NCI-H748 (cell line): ENCODE data around the gene SLC25A17.
A peak's percentile ranks its signal among the peaks of the same experiment; 100 is the strongest.
"Not testable (repeated sequence)": the region's sequence is repeated elsewhere in the genome, so short reads cannot be mapped to it uniquely, and the experiment has no call there.

Experiments
- DNase-seq: peaks from one replicate; lab custom pipeline; 2025; ENCODE audit not compliant: unreplicated experiment; lab: John Stamatoyannopoulos, UW

SLC25A17 gene

DNA sequence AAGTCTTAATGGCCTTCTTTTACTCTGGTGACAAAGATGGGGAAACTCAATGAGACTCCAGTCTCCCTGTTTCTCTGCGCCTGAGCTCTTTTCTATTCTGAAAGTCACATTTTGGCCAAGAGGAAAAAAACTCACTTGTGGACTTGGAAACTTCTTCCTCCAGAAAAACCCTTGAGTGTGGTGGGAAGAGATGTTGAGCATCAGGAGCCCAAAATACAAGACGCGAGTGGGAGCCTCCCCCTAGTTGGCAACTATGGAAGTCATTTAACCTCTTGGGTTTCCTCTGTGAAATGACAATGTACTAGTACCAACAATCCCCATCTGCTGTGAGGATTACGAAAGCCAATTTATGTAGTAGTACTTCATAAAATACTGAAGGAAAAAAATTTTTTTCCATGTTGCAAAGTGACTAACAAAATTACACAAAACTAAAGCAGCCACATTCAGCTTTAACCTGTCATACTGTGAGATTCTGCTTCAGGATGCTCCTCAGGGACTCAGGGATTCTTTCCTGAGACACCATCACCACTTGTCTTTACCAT is 524 bp upstream of the SLC25A17 start:
- peak; percentile 37 for DNase-seq

DNA sequence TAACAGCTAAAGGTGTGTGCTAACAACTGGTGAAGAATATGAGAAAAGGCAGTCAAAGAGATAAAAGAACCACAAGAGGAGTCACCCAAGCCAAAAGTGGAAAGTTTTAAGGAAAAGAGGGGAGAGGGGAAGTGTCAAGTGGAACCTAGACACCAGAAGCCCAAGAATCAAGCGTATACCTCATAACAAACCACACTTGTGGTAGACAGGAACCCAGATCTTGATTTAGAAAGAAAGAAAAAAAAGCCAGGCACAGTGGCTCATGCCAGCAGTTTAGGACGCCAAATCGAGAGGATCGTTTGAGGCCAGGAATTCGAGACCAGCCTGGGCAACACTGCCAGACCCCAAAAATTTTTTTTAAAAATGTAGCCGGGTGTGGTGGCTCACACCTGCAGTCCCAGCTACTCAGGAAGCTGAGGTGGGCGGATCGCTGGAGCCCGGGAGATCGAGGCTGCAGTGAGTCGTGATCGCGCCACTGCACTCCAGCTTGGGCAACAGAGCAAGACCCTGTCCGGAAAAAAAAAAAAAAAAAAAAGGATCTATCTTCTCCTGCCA is 877 bp downstream of the SLC25A17 start:
- DNase-seq, result no peak

DNA sequence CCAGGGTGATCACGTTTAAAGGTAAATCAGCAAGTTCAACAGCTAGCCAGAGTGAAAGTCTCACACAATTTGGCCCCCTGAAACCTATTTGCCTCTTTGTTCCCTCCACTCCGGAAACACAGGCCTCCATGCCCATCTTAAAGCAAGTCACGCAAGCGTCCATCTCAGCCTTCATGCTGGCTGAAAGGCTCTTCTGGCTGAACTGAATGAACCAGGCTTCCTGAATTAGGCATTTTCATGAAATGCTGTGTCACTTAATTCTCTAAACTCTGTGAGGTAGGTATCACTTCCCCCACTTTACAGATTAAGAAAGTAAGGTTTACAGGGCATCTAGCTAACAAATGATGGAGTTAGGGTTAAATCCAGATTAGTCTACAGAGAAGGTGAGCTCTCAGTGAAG is 1.4 kb downstream of the SLC25A17 start:
- DNase-seq, result no peak

DNA sequence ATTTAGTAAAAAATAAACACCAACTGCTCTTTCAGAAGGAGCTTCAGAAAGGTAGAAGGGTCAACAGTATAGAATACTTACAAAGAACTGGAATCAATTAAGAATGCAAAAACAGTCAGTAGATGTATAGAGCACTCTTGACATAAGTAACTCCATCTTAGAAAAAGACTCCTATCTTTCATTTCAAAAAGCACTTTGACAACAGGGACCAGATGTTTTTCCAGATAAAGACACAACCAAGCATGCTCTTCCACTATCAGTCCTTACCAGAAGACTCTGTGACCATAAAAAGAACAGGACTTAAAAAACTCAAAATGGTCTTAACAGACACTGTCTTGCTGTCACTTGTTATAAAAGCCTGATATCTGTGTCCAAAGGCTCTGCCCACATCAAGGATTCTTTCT is 5.2 kb downstream of the SLC25A17 start:
- no peak for DNase-seq

DNA sequence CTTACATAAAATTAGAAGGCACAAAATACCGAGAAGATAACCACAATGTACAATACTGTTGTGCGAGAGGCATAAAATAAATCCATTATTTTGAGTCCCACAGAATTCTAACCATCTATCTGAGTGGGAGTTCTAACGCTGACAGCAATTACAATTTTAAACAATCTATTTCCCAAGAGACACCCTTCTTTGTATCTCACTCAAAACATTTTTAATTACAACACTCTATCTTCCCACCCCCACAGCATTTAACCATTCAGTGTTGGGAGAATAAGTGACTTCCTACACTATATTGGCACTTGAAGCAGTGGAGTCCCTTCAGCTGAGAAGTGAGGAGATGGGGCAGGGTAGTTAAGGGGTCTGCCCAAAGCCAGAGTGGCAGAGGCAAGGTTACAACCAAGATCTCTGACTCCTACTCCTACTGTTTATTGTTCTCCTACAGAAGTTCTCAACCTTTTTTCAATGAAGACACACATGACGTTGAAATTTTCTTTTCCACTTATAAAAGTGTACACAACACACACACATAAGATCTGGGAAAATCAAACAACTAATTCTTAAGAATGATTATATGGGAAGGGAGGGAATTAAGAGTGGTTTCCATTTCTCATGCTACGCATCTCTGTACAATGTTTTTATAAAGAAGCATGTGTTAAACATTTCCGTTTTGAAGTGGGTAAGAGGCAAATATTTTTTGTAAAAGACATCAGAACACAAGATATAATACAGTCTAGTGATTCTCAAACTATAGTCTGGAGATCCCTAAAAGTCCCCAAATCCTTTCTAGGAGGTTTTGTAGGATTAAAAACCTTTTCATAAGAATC is 10.9 kb downstream of the SLC25A17 start:
- DNase-seq, result no peak

DNA sequence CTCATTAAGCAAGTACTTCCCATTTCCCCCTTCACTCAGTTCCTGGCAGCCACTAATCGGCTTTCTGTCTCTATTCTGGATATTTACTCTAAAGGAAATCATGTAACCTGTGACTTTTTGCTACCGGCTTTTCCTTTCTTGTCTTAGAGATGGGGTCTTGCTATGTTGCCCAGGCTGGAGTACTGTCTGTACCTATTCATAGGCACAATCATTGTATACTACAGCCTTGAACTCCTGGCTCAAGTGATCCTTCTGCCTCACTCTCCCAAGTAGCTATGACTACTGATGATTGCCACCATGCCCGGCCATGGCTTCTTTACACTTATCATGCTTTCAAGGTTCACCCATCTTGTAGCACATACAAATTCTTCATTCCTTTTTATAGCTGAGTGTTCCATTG is 12.4 kb downstream of the SLC25A17 start:
- DNase-seq, result no peak

DNA sequence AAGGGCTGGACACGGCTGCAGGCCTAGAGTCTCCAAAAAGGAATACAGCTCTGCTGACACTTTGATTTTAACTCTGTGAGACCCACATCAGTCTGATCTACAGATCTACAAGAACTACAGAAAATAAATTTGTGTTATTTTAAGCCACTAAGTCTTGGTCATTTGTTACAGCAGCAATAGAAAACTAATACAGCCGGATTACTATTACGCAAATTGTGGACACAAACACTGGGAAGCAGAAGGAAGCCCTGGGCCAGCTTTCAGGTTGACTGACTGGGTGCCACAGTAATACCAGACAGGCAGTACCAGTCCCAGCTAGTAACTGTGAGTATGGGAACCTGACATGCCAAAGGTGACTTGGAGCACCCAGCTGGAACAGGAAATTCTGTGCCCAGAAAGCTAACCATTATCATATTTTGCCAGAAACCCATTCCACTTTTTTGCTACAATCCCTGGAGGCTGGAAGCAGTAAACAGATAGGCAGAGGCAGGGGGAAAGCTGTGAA is 13.4 kb downstream of the SLC25A17 start:
- no peak for DNase-seq

DNA sequence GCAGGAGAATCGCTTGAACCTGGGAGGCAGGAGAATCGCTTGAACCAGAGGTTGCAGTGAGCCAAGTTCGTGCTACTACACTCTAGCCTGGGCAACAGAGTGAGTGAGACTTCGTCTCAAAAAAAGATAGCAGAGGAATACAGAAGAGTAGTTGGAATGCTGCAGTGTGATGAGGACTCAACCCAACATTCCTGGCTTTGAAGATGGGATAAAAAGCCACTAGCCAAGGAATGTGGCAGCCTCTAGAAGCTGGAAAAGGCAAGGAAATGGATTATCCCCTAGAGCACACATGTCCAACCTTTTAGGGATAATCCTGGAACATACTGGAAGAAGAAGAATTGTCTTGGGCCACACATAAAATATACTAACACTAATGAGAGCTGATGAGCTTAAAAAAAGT is 13.9 kb downstream of the SLC25A17 start:
- no peak for DNase-seq

DNA sequence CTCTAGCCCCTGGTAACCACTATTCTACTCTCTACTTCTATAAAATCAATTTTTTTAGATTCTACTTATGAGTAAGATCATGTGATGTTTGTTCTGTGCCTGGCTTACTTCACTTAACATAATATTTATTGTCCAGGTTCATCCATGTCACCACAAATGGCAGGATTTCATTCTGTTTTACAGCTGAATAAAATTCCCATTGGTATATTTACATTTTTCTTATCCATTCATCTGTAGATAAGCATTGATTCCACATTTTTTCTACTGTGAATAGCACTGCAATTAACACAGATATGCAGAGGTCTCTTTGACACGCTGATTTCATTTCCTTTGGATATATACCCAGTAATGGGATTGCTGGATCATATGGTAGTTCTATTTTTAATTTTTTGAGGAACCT is 15.8 kb downstream of the SLC25A17 start:
- DNase-seq, result no peak

DNA sequence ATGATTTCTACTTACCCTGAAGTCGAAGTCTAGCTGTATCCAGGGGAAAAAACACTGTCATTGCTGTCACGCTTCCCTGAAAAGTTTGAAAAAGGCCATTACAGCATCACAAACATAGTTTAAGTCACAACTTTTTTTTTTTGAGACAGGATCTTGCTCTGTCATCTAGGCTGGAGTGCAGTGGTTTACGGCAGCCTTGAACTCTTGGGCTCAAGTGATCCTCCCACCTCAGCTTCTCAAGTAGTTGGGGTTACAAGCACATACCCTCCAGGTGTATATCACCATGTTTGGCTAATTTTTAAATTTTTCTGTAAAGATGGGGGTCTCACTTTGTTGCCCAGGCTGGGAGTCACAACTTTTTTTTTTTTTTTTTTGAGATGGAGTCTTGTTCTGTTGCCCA is 20.1 kb downstream of the SLC25A17 start:
- DNase-seq, result no peak

DNA sequence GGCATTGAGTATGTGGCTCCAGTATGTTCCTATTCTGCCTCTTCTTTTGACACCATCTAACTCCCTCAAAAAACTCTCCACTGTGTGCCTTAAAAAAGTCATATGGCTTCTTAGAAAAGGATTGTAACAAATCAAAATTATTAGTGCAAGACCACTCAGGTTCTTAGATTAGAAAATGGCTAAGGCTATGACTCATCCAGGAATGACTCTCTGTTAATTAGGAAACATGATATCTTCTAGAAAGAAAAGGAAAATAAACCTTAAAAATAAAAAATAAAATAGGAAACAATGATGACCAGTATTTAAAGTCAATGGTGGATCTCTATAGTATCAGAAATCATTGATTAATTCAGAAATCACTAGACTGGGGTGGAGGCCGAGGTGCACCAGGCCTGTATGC is 21.7 kb downstream of the SLC25A17 start:
- DNase-seq, result no peak

DNA sequence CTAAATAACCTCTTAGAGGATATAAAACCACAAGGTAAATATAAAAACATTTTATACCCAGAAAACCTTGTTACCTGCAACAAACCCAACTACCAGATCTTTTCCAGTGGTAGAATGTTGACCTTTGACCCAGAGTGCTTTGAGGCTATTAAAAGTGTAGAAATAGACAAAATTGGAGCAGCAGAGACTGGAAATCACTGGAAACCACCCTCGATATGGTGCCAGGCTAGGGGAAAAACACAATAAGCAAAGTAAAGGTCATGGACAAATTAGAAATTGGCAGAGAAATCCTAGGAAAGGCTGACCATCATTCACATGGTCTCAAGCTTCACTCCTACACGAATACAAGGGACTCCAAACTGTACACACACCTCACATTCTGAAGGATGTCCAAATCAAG is 26.7 kb downstream of the SLC25A17 start:
- DNase-seq, result no peak

DNA sequence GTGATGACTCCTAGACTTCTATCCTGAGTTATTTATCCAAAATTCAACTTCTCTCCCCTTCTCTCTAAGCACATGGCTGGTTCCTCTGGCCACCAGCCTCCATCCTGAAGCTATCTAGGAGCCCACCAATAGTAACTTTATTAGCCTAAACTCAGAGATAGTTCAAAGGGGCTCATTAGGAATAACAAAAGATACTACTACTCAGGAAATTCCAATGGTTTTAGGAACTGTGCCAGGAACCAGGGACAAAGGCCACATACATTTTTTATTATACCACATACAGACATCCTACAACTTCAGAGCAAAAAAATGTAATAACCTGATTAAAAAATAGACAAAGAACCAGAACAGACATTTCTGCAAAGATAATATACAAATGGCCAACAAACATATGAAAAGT is 27.9 kb downstream of the SLC25A17 start:
- DNase-seq, result no peak

DNA sequence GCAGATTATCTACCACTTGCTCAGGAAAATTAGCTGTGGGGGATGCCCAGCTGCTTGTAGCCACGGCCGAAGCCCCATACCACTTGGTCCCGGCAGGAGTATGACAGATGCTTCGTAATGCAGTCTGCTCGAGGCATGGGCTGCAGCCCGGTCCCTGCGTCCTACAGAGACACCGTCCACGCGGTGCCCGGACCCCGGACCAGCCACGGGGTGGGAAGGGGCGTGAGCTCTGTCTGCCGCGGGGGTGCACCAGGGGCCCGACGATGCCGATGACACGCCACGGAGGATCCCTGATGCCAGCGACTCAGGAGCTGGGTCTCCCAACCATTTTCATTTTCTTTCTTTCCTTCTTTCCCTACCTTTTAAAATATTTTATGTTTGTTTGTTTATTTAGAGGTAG is 30.0 kb downstream of the SLC25A17 start:
- no peak for DNase-seq

DNA sequence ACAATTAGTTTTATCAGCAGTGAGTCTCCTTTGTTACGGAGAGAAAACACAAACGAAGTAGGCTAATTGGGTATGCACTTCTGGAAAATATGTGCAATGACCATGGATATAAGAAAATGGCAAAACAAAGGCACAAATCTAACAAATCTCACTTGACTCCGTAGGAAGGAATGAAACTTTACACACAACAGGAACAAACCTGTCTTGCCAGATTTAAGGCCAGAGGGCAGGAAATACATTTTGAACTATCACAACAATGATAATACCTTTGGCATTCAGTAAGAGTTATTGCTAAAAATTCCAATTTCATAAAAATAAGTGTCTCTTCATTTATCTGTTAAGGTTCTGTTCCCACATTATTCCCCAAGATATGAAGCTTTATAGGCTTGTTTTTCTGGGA is 36.6 kb downstream of the SLC25A17 start:
- no peak for DNase-seq

DNA sequence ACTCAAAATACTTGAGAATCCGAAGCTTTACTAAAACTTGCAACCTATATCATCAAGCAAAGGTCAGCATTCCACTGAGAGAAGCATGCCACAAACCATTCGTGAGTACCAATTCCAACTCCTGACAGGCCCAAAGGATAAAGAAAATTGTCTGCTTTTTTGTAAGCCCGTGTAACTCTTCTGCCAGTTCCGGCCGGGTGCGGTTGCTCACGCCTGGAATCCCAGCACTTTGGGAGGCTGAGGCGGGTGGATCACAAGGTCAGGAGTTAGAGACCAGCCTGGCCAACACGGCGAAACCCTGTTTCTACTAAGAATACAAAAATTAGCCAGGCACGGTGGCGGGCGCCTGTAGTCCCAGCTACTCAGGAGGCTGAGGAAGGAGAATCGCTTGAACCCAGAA is 37.4 kb downstream of the SLC25A17 start:
- DNase-seq, result not testable (repeated sequence)

DNA sequence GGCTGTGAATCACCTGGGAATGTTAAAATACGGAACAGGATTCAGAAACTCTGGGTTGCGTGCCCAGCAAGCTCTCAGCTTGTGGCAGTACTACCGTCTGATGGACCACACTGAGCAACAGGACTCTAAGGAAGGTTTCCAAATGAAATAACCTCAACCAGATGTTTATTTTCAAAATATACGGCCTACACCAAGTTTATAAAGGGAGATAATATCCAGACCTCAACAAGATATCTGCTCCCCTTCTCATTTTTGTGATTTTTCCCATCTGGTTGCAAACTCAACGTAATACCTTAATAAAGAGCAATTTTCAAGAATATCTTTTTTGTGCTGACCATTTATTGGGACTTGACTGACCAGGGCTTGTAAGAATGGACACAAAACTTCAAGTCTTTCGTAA is 49.4 kb downstream of the SLC25A17 start:
- no peak for DNase-seq

DNA sequence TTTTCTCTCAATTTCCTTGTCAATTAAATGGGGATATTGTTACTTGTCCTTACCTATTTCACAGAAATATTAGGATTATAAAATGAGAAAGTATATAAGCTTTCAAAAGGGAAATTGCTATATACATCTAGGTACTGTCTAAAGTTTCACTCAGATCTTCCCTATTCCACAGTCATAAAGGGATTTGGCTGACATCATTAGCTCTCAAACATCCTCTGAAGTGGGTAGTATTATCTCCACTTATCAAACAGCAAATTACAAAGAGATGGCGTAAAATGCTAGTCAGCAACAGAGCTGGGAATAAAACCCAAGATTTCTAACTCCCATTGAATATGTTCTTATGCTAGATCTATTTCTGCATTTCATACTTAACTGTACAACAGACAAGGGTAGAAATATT is 50.9 kb downstream of the SLC25A17 start:
- no peak for DNase-seq

DNA sequence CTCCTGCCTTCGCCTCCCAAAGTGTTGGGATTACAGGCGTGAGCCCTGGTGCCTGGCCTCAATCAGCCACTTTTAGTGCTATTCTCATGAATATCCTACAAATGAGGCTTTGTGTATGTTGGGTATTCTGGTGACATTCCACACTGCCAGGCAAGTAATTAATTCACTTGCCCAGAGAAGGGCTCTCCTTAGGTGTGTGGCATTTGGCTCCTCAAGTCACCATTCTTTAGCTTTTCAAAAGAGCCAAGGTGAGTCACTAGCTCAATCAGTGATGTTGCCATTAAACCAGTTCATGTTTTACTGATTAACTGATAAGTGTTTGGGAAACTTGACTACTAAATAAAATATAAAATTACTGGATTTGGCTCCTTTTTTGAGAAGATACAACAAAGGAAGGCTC is 52.2 kb downstream of the SLC25A17 start:
- DNase-seq, result no peak

DNA sequence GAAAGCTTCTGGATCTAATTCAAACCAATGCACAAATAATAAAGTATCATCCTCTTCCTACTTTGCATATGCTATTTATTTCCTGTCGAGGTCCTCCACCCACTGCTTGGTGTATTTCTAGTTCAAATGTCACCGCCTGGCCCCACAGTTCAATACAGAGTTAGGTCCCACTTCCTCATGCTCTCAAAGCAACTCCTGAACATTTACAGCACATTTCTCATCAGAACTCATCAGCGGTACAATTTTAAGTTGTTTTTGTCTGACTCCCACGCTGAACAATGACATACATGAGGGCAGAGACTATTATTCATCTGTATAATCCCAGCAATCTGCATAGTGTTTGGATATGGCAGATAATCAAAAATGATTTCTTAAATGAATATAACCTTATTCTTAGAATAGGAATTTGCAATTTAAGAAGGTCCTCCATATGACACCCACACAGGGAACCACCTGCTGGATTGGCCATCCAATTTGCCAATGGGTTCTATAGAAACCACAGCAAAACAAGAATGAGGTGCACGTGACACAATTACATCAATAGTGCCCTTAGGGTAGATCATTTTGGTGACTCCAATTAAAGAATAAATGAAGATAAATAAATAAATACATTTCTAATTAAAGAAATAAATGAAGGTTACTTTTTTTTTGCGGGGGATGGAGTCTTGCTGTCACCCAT is 54.2 kb downstream of the SLC25A17 start:
- DNase-seq, result no peak

DNA sequence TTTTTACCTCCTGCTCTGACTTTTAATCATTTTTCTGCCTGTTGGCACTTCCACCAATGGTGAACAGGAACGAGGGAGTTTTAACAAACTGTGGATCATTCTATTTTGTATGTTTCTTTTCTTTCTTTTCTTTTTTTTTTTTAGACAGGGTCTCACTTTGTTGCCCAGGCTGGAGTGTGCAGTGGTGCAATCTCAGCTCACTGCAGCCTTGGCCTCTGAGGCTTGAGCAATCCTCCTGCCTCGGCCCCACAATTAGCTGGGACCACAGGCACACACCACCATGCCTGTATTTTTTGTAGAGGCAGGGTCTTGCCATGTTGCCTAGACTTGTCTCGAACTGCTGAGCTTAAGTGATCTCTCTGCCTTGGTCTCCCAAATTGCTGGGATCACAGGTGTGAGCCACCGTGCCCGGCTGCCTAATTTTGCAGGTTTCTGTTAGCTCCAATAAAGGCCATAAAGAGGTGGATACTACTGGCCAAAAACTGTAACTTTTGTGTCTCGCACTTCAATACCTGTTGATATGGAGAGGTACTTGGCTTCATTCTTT is 59.8 kb downstream of the SLC25A17 start:
- DNase-seq, result no peak

DNA sequence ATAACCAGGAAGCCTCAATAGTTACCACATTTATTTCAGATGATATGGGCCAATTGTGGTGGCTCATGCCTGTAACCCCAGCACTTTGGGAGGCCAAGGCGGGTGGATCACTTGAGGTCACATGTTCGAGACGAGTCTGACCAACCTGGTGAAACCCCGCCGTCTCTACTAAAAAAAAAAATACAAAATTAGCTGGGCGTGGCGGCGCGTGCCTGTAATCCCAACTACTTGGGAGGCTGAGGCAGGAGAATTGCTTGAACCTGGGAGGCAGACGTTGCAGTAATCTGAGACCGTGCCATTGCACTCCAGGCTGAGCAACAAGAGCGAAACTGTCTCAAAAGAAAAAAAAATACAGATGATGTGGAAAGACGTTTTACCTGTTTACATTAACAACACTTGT is 60.3 kb downstream of the SLC25A17 start:
- DNase-seq, result not testable (repeated sequence)
